ENCODE data around the gene AK1.
A peak's percentile ranks its signal among the peaks of the same experiment; 100 is the strongest.

The AK1 gene

DNA sequence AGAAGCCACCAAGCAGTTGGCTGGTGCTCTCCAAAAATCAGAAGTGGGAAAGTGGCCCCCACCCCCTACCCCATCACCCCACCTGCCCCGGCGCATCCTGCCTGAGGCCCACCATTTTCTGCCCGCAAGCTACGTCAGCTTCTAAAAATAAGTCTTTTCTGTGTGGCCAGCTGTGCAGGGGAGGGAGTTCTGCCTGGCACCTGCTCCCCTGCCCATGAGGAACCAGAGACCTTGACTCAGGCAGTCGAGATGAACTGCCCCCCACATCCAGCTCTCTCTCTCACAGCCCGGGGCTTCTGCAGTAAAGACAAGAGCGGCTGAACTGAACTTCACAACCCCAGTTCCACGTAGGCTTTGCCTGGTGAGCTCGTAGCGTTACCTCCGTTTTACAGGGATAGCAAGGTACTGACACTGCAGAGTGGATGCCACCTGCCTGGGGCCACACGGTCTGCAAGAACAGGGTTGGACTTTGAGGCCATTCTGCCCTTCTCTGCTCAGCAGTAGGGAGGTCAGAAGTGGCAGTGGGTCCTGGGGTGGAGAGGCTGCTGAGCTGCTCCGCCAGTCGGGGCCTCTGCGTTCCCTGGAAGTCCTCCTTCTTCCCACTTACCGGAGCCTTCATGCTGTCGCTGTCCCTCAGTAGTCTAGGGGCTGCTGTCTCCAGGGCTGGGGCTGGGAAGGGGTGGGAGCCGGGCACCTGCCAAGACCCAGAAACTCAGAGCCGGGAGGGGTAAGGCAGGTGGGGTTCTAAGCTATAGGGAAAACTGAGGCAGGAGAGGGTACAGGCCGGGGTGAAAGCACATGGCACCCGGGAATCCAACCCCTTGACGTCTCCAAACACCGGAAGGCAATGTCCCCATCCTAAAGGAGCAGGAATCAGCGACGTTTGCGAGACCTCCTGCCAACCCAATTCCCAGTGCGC, 38.6 kb upstream of the AK1 start:
- DNase-seq (ENCODE audit: low read depth): no peak
- TF ChIP-seq, protein P1, sequence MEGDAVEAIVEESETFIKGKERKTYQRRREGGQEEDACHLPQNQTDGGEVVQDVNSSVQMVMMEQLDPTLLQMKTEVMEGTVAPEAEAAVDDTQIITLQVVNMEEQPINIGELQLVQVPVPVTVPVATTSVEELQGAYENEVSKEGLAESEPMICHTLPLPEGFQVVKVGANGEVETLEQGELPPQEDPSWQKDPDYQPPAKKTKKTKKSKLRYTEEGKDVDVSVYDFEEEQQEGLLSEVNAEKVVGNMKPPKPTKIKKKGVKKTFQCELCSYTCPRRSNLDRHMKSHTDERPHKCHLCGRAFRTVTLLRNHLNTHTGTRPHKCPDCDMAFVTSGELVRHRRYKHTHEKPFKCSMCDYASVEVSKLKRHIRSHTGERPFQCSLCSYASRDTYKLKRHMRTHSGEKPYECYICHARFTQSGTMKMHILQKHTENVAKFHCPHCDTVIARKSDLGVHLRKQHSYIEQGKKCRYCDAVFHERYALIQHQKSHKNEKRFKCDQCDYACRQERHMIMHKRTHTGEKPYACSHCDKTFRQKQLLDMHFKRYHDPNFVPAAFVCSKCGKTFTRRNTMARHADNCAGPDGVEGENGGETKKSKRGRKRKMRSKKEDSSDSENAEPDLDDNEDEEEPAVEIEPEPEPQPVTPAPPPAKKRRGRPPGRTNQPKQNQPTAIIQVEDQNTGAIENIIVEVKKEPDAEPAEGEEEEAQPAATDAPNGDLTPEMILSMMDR (IDR thresholded peaks at IDR 0.05; ENCODE audit: control insufficient read depth, extremely low read depth, insufficient read depth): no peak
- H3K4me3 ChIP-seq (ENCODE audit: low read depth, low read length): peak overlapping the region; percentile 67

DNA sequence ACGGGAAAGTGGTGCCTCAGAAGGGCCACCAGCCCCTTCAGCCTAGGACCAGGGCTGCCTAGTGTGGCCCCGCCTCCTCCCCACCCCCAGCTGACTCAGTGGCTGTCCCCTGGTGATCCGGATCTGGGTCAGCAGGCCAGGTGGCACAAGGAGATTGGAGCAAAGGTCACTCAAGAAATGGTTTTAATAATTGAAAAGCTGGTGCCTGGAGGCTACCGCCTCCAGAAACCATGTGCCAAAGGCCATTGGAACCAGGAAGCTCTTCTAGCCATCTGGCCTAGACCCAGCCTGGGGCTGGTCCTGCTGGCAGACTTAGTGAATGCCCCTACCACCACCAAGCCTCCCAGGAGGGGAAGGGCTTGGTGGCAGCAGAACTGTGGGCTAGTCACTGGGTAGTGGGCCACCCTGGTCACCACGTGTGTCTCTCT, 37.9 kb upstream of the AK1 start:
- H3K4me3 ChIP-seq (ENCODE audit: low read depth, low read length): no peak overlapping the region
- TF ChIP-seq, protein P1 (IDR thresholded peaks at IDR 0.05; ENCODE audit: control insufficient read depth, extremely low read depth, insufficient read depth): no peak
- no peak for DNase-seq (ENCODE audit: low read depth)

DNA sequence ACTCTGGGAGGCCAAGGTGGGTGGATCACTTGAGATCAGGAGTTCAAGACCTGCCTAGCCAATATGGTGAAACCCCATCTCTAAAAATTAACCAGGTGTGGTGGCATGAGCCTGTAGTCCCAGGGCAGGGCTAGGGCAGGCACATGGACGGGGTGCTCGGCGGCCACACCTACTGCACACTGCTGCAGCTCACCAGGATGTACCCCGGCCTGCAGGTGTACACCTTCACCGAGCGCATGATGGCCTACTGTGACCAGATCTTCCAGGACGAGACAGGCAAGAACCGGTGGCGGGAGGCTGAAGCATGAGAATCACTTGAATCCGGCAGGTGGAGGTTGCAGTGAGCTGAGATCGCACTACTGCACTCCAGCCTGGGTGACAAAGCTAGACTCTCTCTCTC, 36.2 kb upstream of the AK1 start:
- no peak overlapping the region for H3K4me3 ChIP-seq (ENCODE audit: low read depth, low read length)

DNA sequence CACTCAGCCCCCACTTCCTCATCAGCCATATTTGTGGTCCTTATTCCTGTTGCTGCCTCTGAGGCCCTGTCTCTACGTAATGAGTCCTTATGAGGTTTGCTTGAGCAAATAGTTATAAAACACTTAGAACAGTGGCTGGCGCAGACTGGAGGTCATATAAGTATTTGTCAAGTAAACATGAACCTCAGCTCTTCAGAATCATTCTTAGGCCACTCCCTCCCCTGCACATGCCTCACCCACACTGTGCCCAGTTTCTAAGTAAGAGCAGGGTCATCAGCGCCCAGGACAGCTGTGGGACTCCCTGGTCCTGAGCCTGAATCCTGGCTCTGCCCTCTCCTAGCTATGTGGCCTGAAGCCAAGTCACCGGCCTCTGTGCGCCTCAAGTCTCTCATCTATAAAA, 35.4 kb upstream of the AK1 start:
- H3K4me3 ChIP-seq (ENCODE audit: low read depth, low read length): no peak overlapping the region
- peak; percentile 90 for DNase-seq (ENCODE audit: low read depth)

More for the DNA sequence above, 36.2 kb upstream of the AK1 start:
- TF ChIP-seq, protein P1 (IDR thresholded peaks at IDR 0.05; ENCODE audit: control insufficient read depth, extremely low read depth, insufficient read depth): no peak
- DNase-seq (ENCODE audit: low read depth): no peak

DNA sequence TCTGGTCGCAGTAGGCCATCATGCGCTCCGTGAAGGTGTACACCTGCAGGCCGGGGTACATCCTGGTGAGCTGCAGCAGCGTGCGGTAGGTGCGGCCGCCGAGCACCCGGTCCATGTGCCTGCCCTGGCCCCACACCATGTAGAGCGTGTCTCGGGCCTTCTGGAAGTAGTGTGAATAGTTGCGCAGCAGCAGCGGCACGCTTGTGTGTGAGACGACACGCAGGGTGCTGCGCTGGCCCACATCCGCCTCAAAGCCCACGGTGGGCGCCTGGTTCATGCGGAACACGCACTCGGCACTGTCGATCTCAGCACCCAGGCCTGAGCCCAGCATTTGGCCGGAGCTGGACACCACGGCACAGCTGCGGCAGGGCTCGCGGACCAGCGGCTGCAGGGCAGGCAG, 34.8 kb upstream of the AK1 start:
- TF ChIP-seq, protein P1 (IDR thresholded peaks at IDR 0.05; ENCODE audit: control insufficient read depth, extremely low read depth, insufficient read depth): no peak
- H3K4me3 ChIP-seq (ENCODE audit: low read depth, low read length): no peak overlapping the region
- no peak for DNase-seq (ENCODE audit: low read depth)

More for the DNA sequence above, 35.4 kb upstream of the AK1 start:
- TF ChIP-seq, protein P1 (IDR thresholded peaks at IDR 0.05; ENCODE audit: control insufficient read depth, extremely low read depth, insufficient read depth): no peak

DNA sequence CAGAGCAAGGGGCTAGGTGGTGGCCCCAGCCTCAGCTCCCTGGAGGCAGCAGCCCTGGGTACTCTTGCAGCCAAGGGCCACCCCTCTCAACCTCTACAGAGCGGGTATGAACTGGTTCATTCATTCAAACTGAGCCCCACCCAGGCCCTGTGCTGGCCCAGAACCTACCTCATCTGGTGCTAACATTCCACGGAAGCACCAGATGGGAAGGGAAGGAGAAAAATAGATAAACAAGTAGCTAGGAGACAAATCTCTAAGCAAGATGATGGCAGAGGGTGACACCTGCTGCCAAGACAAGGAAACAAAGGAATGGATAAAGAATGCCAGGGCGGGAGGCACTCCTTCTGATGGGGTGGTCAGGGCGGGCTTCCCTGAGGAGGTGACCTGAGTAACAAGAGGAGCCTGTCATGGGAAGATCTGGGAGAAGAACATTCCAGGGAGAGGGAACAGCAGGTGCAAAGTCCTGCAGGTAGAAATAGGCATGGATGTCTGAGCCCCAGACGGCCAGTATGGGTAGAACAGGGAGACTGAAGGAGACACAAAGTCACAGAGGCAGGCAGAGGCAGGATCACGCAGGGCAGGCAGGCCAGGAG, 33.2 kb upstream of the AK1 start:
- TF ChIP-seq, protein P1 (IDR thresholded peaks at IDR 0.05; ENCODE audit: control insufficient read depth, extremely low read depth, insufficient read depth): peak; percentile 72
- no peak overlapping the region for H3K4me3 ChIP-seq (ENCODE audit: low read depth, low read length)
- no peak for DNase-seq (ENCODE audit: low read depth)
